NCI-H345 treated with DMSO at 0.1 percent for 48 hours (cell line): Measurements from ENCODE around the gene ANO10.

Experiments used
- DNase-seq: peaks from one replicate; lab custom pipeline; 2025; ENCODE audit not compliant: unreplicated experiment; lab: John Stamatoyannopoulos, UW

ANO10 gene

GRCh38 chr3:43423639-43424038, 198.2 kb downstream of the ANO10 start:
- DNase-seq = no peak

GRCh38 chr3:43423142-43423541, 198.7 kb downstream of the ANO10 start:
- DNase-seq = no peak

- DNase-seq = no peak
Measured at GRCh38 chr3:43418601-43419272, 203.1 kb downstream of the ANO10 start.

GRCh38 chr3:43417133-43417532, 204.7 kb downstream of the ANO10 start:
- DNase-seq = no peak

GRCh38 chr3:43415088-43415487, 206.7 kb downstream of the ANO10 start:
- DNase-seq = no peak

GRCh38 chr3:43413676-43414368, 208.0 kb downstream of the ANO10 start:
- no peak for DNase-seq

- peak; percentile 82 for DNase-seq
Measured at GRCh38 chr3:43411429-43411828, 210.4 kb downstream of the ANO10 start.

GRCh38 chr3:43410592-43410991, 211.2 kb downstream of the ANO10 start:
- no peak for DNase-seq

- DNase-seq = no peak
Measured at GRCh38 chr3:43409506-43409905, 212.3 kb downstream of the ANO10 start.

- DNase-seq = no peak
Measured at GRCh38 chr3:43406643-43407023, 215.2 kb downstream of the ANO10 start.

- no peak for DNase-seq
Measured at GRCh38 chr3:43405888-43406642, 215.7 kb downstream of the ANO10 start.

- no peak for DNase-seq
Measured at GRCh38 chr3:43400781-43401730, 220.8 kb downstream of the ANO10 start.

- no peak for DNase-seq
Measured at GRCh38 chr3:43400167-43400566, 221.6 kb downstream of the ANO10 start.

GRCh38 chr3:43399034-43399433, 222.8 kb downstream of the ANO10 start:
- no peak for DNase-seq

- DNase-seq = no peak
Measured at GRCh38 chr3:43394041-43394554, 227.7 kb downstream of the ANO10 start.

GRCh38 chr3:43391621-43392020, 230.2 kb downstream of the ANO10 start:
- no peak for DNase-seq

GRCh38 chr3:43390255-43390588, 231.6 kb downstream of the ANO10 start:
- no peak for DNase-seq

- no peak for DNase-seq
Measured at GRCh38 chr3:43389388-43390254, 232.2 kb downstream of the ANO10 start.

- DNase-seq = no peak
Measured at GRCh38 chr3:43388915-43389314, 232.9 kb downstream of the ANO10 start.

- no peak for DNase-seq
Measured at GRCh38 chr3:43388175-43388574, 233.6 kb downstream of the ANO10 start.
